ENCODE data around the gene KIF1A.
"Not testable (repeated sequence)": the region's sequence is repeated elsewhere in the genome, so short reads cannot be mapped to it uniquely, and the experiment has no call there.

DNA sequence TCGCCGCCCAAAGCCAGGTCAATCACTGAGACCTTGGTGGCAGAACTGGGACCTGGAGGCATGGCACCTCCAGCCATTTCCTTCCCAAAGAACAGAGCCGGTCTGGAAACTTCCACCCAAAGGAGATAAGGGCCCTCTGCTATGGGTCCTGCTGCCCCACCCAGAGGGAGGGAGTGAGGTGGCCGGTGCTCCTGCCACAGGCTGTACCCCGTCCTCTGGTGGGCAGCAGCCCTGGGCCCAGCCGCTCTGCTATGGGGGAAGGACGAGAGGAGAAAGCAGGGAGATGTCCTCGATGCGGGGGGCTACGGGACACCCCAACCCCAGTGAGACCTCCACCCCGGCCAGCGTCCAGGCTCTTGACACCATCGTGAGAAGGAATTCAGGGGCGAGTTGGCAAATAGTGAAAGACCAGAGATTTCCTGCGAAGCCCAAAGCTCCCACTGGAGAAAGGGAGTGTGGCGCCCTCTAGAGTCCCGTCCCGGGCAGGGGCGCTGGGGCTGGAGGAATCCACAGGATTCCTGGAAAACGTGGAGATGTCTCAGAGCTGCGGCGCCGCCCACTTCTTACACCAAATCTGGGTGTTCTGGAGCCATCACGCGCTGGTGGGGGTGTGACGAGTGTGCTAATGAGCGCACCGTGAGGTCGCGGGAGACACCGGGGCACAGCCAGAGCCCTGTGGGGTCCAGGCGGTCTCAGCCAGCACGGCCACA lies 121.0 kb downstream of the KIF1A start:
- TF ChIP-seq EZH2phosphoT487 (IDR thresholded peaks at IDR 0.05) = not testable (repeated sequence)
- TF ChIP-seq, protein P1, sequence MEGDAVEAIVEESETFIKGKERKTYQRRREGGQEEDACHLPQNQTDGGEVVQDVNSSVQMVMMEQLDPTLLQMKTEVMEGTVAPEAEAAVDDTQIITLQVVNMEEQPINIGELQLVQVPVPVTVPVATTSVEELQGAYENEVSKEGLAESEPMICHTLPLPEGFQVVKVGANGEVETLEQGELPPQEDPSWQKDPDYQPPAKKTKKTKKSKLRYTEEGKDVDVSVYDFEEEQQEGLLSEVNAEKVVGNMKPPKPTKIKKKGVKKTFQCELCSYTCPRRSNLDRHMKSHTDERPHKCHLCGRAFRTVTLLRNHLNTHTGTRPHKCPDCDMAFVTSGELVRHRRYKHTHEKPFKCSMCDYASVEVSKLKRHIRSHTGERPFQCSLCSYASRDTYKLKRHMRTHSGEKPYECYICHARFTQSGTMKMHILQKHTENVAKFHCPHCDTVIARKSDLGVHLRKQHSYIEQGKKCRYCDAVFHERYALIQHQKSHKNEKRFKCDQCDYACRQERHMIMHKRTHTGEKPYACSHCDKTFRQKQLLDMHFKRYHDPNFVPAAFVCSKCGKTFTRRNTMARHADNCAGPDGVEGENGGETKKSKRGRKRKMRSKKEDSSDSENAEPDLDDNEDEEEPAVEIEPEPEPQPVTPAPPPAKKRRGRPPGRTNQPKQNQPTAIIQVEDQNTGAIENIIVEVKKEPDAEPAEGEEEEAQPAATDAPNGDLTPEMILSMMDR (IDR thresholded peaks at IDR 0.05) = not testable (repeated sequence)
